ENCODE data around the gene LDB2.

The LDB2 gene

DNA sequence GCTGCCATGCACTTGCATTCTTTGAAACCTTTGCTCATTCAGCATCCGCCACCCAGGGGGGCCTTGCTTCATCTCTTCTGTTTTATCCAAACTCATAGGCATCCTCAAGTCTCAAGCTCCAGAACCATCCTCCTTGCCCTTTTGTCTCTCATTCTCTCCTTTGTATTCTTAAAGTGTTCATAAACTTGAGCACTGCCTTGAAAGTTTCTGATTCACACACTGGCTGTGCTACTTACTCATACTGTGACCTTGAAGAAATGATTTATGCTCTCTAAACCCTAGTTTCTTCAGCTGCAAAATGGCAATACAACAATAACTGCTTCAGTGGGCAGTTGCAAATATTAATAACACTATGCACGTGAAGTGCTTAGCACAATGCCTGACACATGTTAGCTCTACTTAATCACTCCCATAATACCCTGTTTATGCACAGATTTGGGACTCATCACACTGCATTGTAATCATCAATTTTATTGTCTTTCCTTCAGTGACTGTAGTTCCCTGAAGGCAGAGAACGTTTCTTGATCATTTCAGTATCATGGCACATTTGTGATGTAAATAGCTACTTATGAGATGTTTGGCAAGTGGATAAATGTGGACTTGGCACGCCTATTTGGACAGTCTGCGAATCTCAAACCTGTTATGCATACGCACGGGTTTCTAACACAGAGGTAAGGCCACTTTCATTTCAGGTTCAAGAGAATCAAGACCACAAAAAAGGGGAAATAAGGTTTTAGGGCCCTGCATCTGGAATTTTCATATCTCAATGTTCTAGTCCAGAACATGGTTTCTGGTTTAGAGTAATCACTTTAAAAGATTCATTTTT is 291.0 kb downstream of the LDB2 start:
- Histone ChIP-seq H3K9me3 (ENCODE audit: control insufficient read depth, insufficient read depth, low read length) (no peaks in the 10 kb centered on the region), H3F3A (ENCODE audit: control insufficient read depth, insufficient read depth) (no peaks in the 10 kb centered on the region), H3K27me3 (ENCODE audit: control insufficient read depth, low read length) (no peaks in the 10 kb centered on the region), H3K79me2 (ENCODE audit: control insufficient read depth, low read length) (no peaks in the 10 kb centered on the region), H3K4me2 (ENCODE audit: low read length) (no peak overlapping the region), H3K36me3 (ENCODE audit: control insufficient read depth, low read length) (no peaks in the 10 kb centered on the region), H3K9me2 (replicated peaks; ENCODE audit: control insufficient read depth, low read length) (no peaks in the 10 kb centered on the region), H3K4me1 (ENCODE audit: control insufficient read depth, low read length) (no peaks in the 10 kb centered on the region), H4K20me1 (ENCODE audit: control insufficient read depth, insufficient read depth, low read depth, low read length) (no peaks in the 10 kb centered on the region), H3K27ac (ENCODE audit: low read depth, low read length) (no peak overlapping the region), H3K4me3 (ENCODE audit: low read length) (no peak overlapping the region)
- no peak for TF ChIP-seq EZH2phosphoT487 (IDR thresholded peaks at IDR 0.05; ENCODE audit: borderline replicate concordance, low read length)
- TF ChIP-seq, protein P1, sequence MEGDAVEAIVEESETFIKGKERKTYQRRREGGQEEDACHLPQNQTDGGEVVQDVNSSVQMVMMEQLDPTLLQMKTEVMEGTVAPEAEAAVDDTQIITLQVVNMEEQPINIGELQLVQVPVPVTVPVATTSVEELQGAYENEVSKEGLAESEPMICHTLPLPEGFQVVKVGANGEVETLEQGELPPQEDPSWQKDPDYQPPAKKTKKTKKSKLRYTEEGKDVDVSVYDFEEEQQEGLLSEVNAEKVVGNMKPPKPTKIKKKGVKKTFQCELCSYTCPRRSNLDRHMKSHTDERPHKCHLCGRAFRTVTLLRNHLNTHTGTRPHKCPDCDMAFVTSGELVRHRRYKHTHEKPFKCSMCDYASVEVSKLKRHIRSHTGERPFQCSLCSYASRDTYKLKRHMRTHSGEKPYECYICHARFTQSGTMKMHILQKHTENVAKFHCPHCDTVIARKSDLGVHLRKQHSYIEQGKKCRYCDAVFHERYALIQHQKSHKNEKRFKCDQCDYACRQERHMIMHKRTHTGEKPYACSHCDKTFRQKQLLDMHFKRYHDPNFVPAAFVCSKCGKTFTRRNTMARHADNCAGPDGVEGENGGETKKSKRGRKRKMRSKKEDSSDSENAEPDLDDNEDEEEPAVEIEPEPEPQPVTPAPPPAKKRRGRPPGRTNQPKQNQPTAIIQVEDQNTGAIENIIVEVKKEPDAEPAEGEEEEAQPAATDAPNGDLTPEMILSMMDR (IDR thresholded peaks at IDR 0.05; ENCODE audit: low read depth, low read length, poor library complexity, severe bottlenecking): no peak

DNA sequence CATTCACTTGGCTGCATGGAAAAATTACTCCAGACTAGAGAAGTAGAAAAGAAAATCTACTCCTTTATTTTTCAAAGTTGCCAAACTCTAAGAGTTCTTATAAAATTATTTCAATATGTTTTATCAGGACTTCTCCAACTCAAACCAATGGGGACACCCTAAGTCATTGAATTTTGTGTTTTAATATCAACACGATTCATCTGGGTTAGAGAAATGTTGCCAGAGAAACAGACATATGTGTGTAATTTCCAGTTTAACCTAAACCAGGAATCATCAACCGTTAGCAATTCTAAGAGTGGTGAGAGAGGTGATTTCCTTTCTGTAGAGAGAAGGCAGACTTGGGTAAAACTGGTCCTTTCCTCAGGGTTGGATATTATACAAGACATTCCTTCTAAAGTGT is 291.8 kb downstream of the LDB2 start:
- H3K27ac ChIP-seq (ENCODE audit: low read depth, low read length): no peak overlapping the region
- no peaks in the 10 kb centered on the region for H3K4me1 ChIP-seq (ENCODE audit: control insufficient read depth, low read length)
- no peaks in the 10 kb centered on the region for H3F3A ChIP-seq (ENCODE audit: control insufficient read depth, insufficient read depth)
- H3K27me3 ChIP-seq (ENCODE audit: control insufficient read depth, low read length): no peaks in the 10 kb centered on the region
- H3K9me2 ChIP-seq (replicated peaks; ENCODE audit: control insufficient read depth, low read length): no peaks in the 10 kb centered on the region
- H3K4me3 ChIP-seq (ENCODE audit: low read length): no peak overlapping the region
- no peaks in the 10 kb centered on the region for H3K36me3 ChIP-seq (ENCODE audit: control insufficient read depth, low read length)
- H4K20me1 ChIP-seq (ENCODE audit: control insufficient read depth, insufficient read depth, low read depth, low read length): no peaks in the 10 kb centered on the region
- TF ChIP-seq, protein P1 (IDR thresholded peaks at IDR 0.05; ENCODE audit: low read depth, low read length, poor library complexity, severe bottlenecking): no peak
- no peaks in the 10 kb centered on the region for H3K9me3 ChIP-seq (ENCODE audit: control insufficient read depth, insufficient read depth, low read length)
- no peak overlapping the region for H3K4me2 ChIP-seq (ENCODE audit: low read length)
- no peaks in the 10 kb centered on the region for H3K79me2 ChIP-seq (ENCODE audit: control insufficient read depth, low read length)

DNA sequence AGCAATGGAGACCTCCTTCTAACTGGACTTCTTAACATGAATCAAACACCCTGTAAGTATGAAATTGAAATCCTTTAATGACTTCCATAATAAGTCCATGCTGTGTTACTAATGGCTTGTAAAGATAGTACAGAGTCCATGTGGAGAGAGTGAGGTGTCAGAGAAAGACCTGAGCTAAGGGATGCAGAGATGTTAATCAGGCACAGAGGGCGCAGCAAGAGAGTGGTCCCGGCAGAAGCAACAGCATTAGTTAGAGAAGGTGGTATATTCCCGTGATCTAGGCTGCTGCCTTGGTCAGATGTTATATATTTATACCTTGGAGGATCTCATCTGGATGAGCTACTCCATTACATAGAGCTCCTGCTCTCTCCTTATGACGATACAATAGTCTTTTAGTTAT is 295.3 kb downstream of the LDB2 start:
- H3K27me3 ChIP-seq (ENCODE audit: control insufficient read depth, low read length): no peaks in the 10 kb centered on the region
- H3K9me3 ChIP-seq (ENCODE audit: control insufficient read depth, insufficient read depth, low read length): no peaks in the 10 kb centered on the region
- H3K27ac ChIP-seq (ENCODE audit: low read depth, low read length): no peak overlapping the region
- TF ChIP-seq, protein P1 (IDR thresholded peaks at IDR 0.05; ENCODE audit: low read depth, low read length, poor library complexity, severe bottlenecking): no peak
- TF ChIP-seq EZH2phosphoT487 (IDR thresholded peaks at IDR 0.05; ENCODE audit: borderline replicate concordance, low read length): no peak
- H3K4me3 ChIP-seq (ENCODE audit: low read length): no peak overlapping the region
- no peaks in the 10 kb centered on the region for H3K79me2 ChIP-seq (ENCODE audit: control insufficient read depth, low read length)
- no peaks in the 10 kb centered on the region for H4K20me1 ChIP-seq (ENCODE audit: control insufficient read depth, insufficient read depth, low read depth, low read length)
- H3K4me1 ChIP-seq (ENCODE audit: control insufficient read depth, low read length): no peaks in the 10 kb centered on the region
- no peaks in the 10 kb centered on the region for H3F3A ChIP-seq (ENCODE audit: control insufficient read depth, insufficient read depth)
- no peaks in the 10 kb centered on the region for H3K36me3 ChIP-seq (ENCODE audit: control insufficient read depth, low read length)
- no peaks in the 10 kb centered on the region for H3K9me2 ChIP-seq (replicated peaks; ENCODE audit: control insufficient read depth, low read length)
- no peak overlapping the region for H3K4me2 ChIP-seq (ENCODE audit: low read length)
